ENCODE measurements around the gene CFAP410. TPM values are rescaled to one million over a fixed set of nuclear protein-coding genes. Genes with fewer than 3 reads are reported as not detected.

CFAP410 gene
- 12.6 and 14.7 TPM in 2 replicates for total RNA-seq (2014; rRNA removed; shearing (Covaris generic))

DNA sequence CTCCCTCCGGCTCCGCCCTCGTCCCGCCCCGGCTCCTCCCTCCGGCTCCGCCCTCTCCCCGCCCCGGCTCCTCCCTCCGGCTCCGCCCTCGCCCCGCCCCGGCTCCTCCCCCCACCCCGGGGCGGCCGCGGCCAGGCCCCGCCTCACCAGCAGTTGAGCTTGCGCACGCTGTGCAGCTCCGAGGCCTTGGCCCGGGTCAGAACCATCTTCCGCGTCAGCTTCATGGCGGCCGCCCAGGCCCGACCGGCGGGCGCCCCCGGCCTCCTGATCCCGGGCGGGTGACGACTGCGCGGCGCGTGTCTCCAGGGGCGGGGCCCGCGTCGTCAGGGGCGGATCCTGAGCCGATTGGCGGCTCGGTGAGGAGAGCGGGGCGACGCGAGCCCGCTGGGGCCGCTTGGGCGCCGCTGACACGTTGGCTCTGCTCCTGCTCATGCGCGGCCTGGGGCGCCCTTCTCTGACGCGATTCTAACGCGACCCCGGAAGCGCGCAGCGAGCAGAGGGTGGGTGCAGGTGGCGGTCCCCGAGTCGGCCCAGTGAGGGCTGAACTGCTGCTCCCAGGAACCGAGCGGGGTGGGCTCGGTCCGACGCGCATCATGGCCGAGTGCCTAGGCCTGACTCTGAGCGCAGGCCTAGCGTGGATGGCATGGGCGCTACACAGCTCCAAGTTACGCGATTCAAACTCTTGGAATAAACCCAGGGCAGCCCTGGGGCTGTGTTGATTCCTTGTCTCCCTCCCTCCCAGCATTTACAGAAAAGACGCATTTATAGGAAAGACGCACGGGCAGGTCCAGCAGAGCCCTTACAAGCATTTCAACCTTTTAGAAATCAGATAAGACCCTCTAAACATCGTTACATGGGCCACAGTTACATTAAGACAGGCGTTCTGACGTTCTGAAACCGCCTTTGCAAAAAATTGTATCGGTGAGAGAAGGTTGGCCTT, at the start of gene CFAP410:
Gene CFAP410 (minus strand): TSS at position 420 of the 940 bp plus-strand sequence. CDS start 196 bp downstream, at position 224.
- peak; percentile 94 for DNase-seq (ENCODE audit: low spot score)

DNA sequence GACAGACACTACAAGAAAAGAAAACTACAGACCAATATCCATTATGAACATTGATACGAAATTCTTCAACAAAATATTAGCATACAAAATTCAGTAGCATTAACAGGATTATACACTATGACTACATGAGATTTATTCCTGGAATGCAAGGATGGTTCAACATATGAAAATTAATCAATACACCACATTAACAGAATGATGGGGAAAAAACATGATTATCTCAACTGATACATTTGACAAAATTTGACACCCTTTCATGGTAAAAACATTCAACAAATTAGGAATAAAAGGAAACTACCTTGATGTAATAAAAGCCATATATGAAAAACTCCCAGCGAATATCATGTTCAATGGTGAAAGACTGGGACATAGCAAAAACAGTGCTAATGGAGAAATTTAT, 45.8 kb upstream of the CFAP410 start:
- DNase-seq (ENCODE audit: low spot score) = no peak

DNA sequence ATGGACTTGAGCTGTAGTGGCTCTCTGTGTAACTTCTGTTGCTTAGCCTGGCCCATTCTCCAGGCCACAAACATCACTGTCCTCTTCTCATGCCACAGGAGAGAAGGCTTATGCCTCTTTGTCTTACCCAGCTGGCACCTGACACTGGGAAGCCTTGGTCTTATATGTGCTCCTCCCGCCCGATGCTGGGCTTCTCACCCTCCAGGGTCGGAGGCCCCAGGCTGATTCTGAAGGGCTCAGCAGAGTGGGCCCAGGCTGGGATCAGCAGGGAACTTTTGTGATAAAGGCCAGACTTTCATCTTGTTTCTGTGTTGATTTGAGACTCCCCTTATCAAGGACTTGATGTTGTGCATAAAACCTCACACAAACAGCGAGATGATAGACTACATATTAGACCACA, 44.0 kb upstream of the CFAP410 start:
- DNase-seq (ENCODE audit: low spot score) = no peak

DNA sequence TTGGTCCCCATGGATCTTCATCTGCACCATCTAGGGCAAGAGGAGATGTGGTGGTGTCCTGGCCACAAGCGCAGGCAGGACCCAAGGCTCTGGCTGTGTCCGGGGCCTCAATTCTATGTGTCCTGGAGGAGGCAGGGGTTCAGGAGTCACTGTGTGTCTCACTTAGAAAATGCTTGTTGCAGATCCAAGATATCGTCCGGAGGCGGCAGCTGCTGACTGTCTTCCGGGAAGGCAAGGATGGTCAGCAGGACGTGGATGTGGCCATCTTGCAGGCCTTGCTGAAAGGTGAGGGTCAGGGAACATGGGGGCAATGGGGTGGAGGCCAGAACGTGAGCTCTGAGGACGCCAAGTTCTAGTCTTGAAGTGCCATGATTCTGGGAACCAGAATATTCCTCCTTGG, 43.3 kb upstream of the CFAP410 start:
- no peak for DNase-seq (ENCODE audit: low spot score)

DNA sequence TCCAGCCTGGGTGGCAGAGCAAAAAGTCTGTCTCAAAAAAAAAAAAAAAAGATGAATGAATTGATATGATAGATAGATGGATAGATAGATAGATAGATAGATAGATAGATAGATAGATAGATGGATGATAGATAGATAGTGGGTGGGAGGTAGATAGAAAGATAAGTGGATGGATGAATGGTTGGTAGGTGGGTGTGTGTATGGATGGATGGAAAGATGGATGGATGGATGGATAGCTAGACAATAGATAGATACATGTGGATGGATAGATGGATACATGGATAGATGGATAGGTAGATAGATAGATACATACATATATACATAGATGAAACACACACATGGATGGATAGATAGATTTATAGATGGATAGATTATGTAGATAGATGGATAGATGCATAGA, 42.7 kb upstream of the CFAP410 start:
- no peak for DNase-seq (ENCODE audit: low spot score)

DNA sequence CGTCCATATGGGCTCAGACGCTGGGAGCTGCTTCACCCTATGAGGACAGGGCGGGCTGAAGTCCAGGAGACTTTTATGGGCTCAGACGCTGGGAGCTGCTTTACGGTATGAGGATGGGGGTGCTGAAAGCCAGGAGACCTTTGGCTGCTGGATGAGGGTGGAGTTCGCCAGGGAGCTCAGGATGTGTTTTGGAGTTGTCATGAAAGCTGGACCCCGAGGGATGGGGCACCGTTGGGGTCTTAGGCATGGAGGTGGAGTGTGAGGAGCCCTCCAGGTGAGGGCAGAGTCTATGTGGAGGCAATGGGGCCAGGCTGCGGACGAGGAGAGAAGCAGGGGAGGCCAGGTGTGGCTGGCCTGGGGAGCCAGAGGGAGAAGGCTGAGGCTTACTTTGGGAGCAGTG, 41.7 kb upstream of the CFAP410 start:
- no peak for DNase-seq (ENCODE audit: low spot score)

DNA sequence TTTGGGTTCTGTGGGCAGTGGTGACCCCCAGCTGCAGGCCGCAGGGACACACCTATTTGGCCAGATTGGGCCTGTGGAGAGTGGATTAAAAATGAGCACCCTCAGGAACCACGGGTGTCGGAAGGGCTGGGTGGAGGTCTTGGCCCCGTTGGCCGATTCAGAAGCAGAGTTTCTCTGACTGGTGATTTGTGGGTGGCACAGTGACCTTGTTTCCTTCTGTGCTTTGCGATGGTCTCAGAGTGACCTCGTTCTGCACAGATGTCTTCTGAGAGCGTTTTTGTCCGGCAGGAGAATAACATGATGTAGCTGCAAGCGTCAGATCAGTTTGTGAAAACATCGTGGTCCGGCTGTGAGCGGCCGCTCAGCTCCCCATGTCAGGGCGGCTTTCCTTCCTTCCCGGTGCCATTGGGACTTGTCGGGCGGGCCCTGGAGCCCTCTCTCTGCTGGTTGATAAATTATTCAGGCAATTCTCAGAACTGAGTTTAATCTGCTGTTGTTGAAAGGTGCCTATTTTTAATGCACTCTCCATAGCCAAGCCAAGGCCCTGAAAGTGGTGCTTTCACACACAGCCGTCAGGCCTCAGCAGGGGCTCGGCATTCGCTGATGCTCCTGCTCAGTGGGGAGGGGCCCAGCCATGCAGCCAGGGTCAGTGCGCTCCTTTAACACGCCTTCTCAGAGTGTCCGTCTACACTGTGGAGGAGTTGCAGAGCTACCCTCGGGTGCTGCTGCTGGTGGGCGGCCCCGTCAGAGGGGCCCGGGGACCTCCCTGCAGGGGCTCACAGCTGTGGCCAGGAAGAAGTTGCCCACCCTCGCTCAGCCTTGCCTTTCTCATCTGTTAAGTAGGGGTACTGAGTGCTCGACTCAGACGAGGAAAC, 41.0 kb upstream of the CFAP410 start:
- no peak for DNase-seq (ENCODE audit: low spot score)

DNA sequence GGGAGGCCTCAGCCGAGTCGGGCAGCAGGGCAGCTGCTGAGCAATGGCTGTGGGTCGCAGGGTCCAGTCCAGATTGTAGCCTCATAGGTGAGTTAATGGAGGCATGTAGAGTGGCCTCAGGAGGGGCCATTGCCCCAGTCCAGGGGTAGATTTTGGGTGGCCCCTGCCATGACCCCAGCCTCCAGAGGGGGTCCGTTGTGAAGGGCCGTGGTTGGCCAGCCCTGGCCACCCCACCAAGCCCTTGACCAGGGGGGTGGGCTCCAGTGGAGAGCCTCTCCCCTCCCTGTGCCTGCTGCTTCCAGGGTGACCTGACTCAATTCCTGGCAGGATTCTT, 40.3 kb upstream of the CFAP410 start:
- DNase-seq (ENCODE audit: low spot score) = no peak

DNA sequence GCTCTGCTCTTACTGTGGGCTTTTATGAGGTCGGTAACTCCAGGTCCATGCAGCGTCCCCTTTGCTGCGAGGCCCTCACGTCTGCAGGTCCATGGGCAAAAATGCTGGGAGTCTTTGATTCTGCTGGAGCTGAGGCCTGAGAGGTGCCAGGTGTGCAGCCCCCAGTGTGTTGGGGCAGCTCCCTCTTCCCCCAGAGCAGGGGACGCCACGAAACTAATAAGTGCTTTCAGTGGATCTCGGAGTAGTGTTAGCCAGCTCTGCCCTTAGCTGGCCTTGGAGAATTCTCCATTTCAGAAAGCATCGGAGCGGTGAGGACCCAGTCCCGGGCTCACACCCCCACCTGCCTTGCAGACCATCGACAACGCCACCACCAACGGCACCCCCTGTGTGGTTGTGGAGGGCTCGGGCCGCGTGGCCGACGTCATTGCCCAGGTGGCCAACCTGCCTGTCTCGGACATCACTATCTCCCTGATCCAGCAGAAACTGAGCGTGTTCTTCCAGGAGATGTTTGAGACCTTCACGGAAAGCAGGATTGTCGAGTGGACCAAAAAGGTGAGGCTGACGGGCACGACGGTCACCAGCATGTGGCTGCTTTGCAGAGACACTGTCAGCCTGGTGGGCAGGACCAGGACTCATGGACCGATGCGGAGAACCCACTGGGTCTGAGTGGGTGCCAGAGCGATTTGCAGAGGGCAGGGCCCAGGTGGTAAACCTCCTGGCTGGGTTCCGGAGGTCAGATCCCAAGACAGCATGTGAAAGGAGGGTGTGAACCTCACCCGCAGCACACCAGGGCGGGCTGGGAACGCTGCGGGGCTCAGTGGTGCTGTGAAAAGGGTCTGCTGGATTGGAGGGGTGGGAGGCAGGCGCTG, 39.7 kb upstream of the CFAP410 start:
- no peak for DNase-seq (ENCODE audit: low spot score)

DNA sequence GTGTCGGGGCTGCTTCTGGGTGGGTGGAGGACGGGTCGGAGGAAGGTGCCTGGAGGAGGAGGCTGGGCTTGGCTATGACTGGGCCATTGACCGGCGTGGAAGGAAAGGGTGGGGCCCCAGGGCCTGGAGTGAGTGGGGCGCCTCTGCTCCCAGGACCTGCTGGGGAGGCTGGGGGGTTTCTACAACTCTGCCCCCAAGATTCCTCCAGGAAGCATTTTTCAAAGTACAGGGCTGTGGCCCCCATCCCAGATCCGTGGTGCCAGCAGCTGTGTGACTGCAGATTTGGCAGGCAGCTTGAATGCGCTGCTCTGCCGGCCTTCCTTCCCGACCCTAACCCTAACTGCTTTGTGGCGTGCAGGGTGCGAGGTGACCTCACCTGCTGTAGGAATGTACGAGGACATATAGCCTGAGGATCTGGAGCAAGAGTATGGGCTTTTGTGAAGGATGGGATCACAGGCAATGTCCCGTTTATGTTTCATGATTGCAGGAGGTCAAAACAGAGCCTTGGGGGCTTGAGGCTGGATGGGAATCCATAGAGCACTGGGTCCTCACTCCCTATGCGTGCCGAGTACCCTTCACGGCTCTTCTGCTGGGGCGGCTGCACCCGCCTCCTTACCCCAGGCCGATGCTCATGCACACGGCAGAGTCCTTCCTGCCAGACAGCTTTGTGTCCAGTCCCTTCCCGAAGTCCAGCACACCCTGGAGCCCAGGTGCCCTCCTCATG, 38.9 kb upstream of the CFAP410 start:
- DNase-seq (ENCODE audit: low spot score) = no peak

DNA sequence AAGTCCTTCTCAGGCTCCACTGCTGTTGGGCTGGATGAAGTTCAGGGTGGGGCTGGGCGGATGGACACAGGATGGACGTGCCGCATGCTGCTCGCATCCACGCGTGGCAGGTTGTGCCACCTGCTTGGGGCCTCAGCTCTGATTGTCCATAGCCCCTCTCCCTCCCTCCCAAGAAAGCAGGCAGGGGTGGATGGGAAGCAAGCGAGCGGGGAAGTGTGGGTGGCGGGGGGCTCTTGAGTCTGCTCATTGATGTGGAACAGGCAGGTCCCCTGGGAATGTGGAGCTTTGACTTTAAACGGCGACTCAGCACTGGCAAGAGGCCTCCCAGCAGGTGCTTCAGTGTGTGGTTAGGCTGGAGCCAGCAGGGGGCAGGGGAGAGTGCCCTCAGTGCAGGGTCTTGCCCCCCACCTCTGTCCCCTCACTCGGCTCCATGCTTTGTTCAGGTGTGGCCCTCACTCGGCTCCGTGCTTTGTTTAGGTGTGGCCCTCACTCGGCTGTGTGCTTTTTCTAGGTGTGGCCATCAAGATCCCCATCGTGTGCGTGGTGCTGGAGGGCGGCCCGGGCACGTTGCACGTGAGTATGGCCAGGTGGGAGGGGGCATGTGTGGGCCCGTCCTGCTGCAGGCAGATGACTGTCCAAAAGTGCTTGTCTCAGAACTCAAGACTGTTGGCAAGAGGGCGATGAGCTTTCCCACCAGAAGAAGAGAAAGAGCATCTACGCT, 38.2 kb upstream of the CFAP410 start:
- DNase-seq (ENCODE audit: low spot score) = no peak

DNA sequence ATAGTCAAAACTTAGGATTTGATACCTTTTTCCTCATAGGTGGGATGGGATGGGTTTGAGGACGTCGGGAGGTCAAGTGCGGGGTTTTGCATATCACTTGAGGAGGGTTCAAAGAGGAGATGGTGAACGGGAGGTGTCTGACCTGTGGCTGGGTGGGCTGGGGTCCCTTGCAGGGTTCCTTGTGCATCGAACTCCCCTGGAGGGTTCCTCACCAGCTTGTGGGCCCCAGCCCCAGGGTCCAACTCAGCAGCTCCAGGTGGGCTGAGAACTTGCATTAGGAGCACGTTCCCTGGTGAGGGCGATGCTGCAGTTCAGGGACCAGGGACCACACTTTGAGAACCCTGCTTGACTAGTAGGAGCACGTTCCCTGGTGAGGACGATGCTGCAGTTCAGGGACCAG, 37.4 kb upstream of the CFAP410 start:
- DNase-seq (ENCODE audit: low spot score) = no peak

DNA sequence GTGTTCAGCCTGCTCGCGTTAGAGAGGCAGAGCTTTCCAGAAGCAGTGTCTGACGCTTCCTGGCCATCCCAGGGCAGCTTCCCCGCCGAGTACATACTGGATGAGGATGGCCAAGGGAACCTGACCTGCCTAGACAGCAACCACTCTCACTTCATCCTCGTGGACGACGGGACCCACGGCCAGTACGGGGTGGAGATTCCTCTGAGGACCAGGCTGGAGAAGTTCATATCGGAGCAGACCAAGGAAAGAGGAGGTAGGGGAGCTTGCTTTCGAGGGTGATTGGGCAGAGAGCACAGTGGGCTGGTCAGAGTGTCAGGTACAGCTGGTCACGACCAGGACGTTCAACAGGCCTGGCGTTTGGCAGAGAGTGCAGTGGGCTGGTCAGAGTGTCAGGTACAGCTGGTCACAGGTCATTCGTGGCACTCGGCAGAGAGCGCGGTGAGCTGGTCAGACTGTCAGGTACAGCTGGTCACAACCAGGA, 36.6 kb upstream of the CFAP410 start:
- no peak for DNase-seq (ENCODE audit: low spot score)

DNA sequence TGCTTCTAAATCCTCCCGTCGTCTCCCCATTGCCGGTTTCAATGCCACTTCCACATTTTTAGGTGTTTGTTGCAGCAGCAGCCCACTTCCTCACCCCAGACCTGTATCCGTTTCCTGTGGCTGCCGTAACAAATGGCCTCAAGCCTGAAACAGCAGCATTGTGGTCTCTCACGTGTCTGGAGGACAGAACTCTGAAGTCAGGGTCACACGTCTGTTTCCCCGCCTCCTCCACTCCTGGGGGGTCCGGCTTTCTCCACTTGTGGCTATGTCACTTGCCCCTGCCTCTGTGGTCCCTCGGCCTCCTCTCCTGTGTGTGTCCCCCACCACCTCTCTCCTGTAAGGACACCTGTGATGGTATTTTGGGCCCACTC, 36.1 kb upstream of the CFAP410 start:
- no peak for DNase-seq (ENCODE audit: low spot score)

DNA sequence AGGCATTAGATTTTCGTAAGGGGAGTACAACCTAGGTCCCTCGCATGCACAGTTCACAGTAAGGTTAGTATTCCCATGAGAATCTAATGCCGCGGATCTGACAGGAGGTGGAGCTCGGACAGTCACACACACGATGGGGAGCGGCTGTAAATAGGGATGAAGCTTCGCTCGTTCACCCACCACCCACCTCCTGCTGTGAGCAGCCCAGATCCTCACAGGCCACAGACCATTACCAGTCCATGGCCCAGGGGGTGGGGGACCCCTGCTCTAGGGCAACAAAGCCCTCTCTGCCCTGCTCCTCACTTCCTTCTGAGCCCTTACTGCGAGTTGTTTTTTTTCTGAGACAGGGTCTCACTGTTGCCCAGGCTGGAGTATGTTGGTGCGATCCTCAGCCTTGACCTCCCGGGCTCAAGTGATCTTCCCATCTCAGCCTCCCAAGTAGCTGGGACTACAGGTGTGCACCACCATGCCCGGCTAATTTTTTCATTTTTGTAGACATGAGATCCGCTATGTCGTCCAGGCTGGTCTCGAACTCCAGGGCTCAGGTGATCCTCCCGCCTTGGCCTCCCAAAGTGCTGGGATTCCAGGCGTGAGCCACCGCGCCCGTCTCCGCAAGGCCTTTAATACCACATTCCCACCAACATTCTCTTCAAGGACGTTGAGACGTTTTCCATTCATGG, 35.6 kb upstream of the CFAP410 start:
- DNase-seq (ENCODE audit: low spot score) = no peak

DNA sequence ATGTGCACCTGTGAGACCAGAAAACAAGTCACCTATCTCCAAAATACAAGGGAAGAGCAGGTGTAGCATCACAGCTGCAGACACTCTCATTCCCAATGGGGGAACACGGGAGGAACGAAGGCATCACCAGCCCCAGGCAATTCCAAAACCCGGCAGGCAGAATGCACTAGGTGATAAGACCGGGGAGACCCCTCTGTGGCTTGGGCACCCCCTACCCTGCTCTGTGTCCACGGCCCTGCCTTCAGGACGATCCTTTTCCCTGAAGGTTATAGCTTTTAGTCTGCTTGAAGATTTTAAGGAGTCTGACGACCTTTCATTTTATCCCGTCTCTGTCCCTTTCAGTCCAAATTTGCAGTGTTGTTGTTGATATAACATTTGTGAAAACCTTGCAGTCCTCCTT, 33.4 kb upstream of the CFAP410 start:
- no peak for DNase-seq (ENCODE audit: low spot score)

DNA sequence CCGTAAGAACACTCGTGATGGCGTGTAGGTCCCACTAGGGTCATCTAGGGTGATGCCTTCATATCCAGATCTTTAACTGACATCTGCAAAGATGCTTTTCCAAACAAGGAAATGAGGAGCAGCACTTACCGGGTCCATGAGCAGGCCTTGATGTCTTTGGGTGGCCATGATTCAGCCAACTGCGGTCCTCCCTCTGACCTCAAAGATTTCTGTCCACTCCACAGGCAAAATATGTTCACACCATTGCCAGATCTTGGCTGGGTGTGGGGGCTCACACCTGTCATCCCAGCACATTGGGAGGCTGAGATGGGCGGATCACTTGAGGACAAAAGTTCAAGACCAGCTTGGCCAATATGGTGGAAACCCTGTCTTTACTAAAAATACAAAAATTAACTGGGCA, 32.4 kb upstream of the CFAP410 start:
- DNase-seq (ENCODE audit: low spot score) = no peak

DNA sequence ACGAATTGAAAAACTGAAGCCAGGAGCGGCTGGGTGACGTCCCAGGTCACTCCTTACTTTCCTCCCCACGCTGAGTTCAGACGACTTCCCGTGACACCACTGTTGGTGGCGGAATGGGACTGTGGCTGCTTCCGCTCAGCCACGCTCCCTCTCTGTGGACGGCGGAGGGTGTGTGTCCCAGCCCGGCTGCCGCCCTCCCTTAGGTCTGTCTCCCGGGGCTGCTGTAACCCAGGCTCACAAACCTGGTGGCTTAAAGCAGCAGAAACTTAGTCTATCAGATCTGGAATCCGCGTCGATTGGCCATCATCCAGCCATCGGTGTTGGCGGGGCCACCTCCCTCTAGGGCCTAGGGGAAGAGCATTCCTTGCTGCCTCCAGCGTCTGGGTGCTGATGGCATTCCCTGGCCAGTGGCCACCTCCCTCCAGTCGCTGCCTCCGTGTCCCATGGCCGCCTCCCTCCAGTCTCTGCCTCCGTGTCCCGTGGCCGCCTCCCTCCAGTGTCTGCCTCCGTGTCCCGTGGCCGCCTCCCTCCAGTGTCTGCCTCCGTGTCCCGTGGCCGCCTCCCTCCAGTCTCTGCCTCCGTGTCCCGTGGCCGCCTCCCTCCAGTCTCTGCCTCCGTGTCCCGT, 31.7 kb upstream of the CFAP410 start:
- no peak for DNase-seq (ENCODE audit: low spot score)

DNA sequence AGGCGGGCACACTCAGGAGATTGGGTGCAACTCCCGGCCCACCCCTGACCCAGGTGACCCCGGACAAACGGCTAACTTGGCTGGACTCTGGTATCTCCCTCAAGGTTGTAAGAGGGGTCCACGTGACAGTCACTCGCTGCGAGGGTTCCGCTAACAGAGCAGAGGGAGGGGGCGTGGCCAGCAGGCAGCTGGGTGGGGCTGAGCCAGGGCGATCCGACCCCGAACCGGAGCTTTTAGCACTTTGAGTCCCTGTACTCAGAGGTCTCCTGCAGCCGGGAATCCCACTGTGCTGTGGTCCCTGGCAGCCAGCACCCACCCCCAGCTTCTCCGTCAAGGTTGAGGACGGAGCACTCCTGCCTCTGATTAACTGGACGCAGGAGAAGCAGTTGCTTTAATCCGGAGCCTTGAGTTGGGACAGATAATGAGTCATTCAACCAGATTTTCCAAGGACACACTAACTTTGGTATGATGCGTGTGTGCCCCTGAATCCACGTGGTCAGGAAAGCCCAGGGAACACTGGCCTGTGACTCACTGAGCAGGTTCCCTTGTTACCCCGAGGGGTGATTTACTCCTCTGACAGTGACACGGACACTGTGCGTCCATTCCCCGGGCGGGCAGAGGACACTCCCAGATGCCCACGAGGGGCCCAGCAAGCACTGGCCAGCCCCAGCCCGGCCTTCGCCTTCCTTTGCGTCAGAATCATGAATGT, 31.0 kb upstream of the CFAP410 start:
- DNase-seq (ENCODE audit: low spot score) = peak; percentile 63

Measured in H4 (cell line).